NCI-H226 (cell line): ENCODE results near the gene RPL37A.

Experiments
- DNase-seq: peaks from one replicate; pipeline ENCODE4 v3.0.0-alpha.2; 2015

The RPL37A gene

GRCh38 chr2:216549926-216550690 lies 51.5 kb downstream of the RPL37A start:
- DNase-seq, result no peak

- DNase-seq, result no peak
These were observed 52.8 kb downstream of the RPL37A start for GRCh38 chr2:216551234-216552068.

GRCh38 chr2:216553093-216553478 lies 54.4 kb downstream of the RPL37A start:
- no peak for DNase-seq
